Measurements from ENCODE around the gene RIMS4. TPM values are rescaled to one million over a fixed set of nuclear protein-coding genes. Genes with fewer than 3 reads are reported as not detected.

Gene RIMS4
- polyA plus RNA-seq, 1 donor: 0.52 TPM

GRCh38 chr20:44762466-44763140 lies 47.7 kb downstream of the RIMS4 start:
- DNase-seq: no peak

GRCh38 chr20:44761423-44761822 lies 48.9 kb downstream of the RIMS4 start:
- no peak for DNase-seq

- no peak for DNase-seq
Observed at GRCh38 chr20:44759595-44759994, 50.8 kb downstream of the RIMS4 start.

GRCh38 chr20:44758247-44759101 lies 51.9 kb downstream of the RIMS4 start:
- no peak for DNase-seq

GRCh38 chr20:44756956-44757355 lies 53.4 kb downstream of the RIMS4 start:
- DNase-seq: no peak

- DNase-seq: no peak
Observed at GRCh38 chr20:44756011-44756688, 54.2 kb downstream of the RIMS4 start.

GRCh38 chr20:44754554-44754953 lies 55.8 kb downstream of the RIMS4 start:
- no peak for DNase-seq

- DNase-seq: no peak
Observed at GRCh38 chr20:44752099-44752931, 58.0 kb downstream of the RIMS4 start.

- no peak for DNase-seq
Observed at GRCh38 chr20:44750081-44750805, 60.1 kb downstream of the RIMS4 start.

GRCh38 chr20:44748005-44748370 lies 62.4 kb downstream of the RIMS4 start:
- peak; percentile 19 for DNase-seq

GRCh38 chr20:44747166-44748004 lies 63.0 kb downstream of the RIMS4 start:
- DNase-seq: peak; percentile 74

GRCh38 chr20:44746367-44747165 lies 63.8 kb downstream of the RIMS4 start:
- DNase-seq: no peak

GRCh38 chr20:44745598-44746366 lies 64.6 kb downstream of the RIMS4 start, which contains the start of gene KCNK15:
Gene KCNK15 (plus strand): TSS chr20:44745865. CDS start chr20:44745911, 46 bp downstream.
- peak; percentile 22 for DNase-seq

GRCh38 chr20:44745122-44745597 lies 65.2 kb downstream of the RIMS4 start:
- DNase-seq: no peak

- DNase-seq: no peak
Observed at GRCh38 chr20:44743916-44744655, 66.3 kb downstream of the RIMS4 start.

GRCh38 chr20:44743080-44743701 lies 67.2 kb downstream of the RIMS4 start:
- no peak for DNase-seq

Data from left kidney (tissue), 2 donors.